Measurements from ENCODE around the gene CDSN. TPM values are rescaled to one million over a fixed set of nuclear protein-coding genes. Genes with fewer than 3 reads are reported as not detected.
A peak's percentile ranks its signal among the peaks of the same experiment; 100 is the strongest.
"Not testable (repeated sequence)": the region's sequence is repeated elsewhere in the genome, so short reads cannot be mapped to it uniquely, and the experiment has no call there.

The CDSN gene
- total RNA-seq, 1 donor from 2014 or later, result not detected

DNA sequence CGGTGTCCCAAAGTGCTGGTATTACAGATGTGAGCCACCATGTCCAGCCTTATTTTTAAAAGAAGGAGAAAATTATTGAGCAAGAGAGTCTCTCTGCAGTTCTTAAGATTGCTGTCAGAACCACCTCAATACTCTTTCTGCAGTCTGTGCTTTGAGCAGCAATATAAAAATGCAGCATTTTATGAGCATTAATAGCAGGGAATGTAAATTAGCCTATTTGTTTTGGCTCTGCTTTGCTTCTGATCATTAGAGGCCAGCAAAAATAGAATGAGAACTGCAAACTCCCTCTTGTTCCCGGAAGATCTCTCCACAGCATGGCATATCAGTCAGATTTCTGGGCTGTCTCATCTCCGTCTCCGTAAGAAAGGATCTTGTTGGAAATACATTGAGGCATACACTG lies 43.6 kb downstream of the CDSN start:
- intact Hi-C loops (cut with micrococcal nuclease), result no loop called here
- Histone ChIP-seq H3K36me3 (no peaks in the 10 kb centered on the region), H3K4me1 (peaks cover 11% of the 10 kb centered on the region), H3K27me3 (ENCODE audit: low read depth) (no peaks in the 10 kb centered on the region), H3K27ac (replicated peaks) (no peak overlapping the region), H3K9me3 (replicated peaks) (no peaks in the 10 kb centered on the region), H3K4me3 (no peak overlapping the region)
- TF ChIP-seq, protein P1, sequence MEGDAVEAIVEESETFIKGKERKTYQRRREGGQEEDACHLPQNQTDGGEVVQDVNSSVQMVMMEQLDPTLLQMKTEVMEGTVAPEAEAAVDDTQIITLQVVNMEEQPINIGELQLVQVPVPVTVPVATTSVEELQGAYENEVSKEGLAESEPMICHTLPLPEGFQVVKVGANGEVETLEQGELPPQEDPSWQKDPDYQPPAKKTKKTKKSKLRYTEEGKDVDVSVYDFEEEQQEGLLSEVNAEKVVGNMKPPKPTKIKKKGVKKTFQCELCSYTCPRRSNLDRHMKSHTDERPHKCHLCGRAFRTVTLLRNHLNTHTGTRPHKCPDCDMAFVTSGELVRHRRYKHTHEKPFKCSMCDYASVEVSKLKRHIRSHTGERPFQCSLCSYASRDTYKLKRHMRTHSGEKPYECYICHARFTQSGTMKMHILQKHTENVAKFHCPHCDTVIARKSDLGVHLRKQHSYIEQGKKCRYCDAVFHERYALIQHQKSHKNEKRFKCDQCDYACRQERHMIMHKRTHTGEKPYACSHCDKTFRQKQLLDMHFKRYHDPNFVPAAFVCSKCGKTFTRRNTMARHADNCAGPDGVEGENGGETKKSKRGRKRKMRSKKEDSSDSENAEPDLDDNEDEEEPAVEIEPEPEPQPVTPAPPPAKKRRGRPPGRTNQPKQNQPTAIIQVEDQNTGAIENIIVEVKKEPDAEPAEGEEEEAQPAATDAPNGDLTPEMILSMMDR (IDR thresholded peaks at IDR 0.05; ENCODE audit: borderline replicate concordance), result no peak
- no peak for DNase-seq

DNA sequence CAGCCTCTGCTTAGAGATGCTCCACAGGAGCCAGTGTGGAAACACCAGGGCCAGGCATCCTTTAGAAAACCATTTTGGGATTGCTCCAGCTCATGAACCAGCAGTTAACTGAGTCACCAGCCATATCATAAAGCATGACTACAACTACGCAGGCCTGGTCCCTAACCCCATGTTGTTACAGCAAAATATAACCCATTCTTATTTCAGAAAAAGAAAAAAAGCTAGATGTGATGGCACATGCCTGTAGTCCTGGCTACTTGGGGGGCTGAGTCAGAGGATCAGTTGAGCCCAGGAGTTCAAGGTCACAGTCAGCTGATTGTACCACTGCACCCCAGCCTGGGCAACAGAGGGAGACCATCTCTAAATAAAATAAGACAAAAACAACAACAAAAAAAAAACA lies 44.7 kb downstream of the CDSN start:
- H3K4me1 ChIP-seq, result peaks cover 11% of the 10 kb centered on the region
- H3K27ac ChIP-seq (replicated peaks), result no peak overlapping the region
- H3K27me3 ChIP-seq (ENCODE audit: low read depth), result no peaks in the 10 kb centered on the region
- TF ChIP-seq, protein P1 (IDR thresholded peaks at IDR 0.05; ENCODE audit: borderline replicate concordance), result no peak
- intact Hi-C loops (cut with micrococcal nuclease), result no loop called here
- DNase-seq, result no peak
- H3K4me3 ChIP-seq, result no peak overlapping the region
- no peaks in the 10 kb centered on the region for H3K9me3 ChIP-seq (replicated peaks)
- no peaks in the 10 kb centered on the region for H3K36me3 ChIP-seq

DNA sequence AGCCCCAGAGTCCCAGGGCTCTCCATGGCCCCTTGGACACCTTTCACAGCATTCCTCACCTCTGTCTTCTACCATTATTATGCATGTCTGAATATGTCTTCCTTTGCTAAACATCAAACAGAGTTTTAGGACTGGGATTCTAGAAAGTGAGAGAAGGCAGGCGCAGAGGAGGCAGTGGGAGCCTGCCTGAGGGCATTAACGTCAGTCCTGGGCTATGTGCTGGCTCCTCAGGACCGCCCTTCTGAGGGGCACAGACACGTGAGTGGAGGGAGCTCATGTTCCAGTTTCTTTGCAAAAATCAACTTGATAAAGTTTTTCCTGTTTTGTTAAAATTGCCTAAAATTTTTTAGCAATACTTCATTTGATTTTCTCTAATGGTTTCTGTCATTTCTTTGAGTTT lies 45.8 kb downstream of the CDSN start:
- no peak overlapping the region for H3K27ac ChIP-seq (replicated peaks)
- H3K27me3 ChIP-seq (ENCODE audit: low read depth), result no peaks in the 10 kb centered on the region
- DNase-seq, result no peak
- intact Hi-C loops (cut with micrococcal nuclease), result loop anchor here (5.0 kb wide), 1 partner anchor 157 kb away; no protein-coding TSS in a partner anchor
- H3K36me3 ChIP-seq, result no peaks in the 10 kb centered on the region
- peaks cover 4% of the 10 kb centered on the region for H3K4me1 ChIP-seq
- TF ChIP-seq, protein P1 (IDR thresholded peaks at IDR 0.05; ENCODE audit: borderline replicate concordance), result no peak
- H3K9me3 ChIP-seq (replicated peaks), result no peaks in the 10 kb centered on the region
- no peak overlapping the region for H3K4me3 ChIP-seq

- H3K9me3 ChIP-seq (replicated peaks), result no peaks in the 10 kb centered on the region
- DNase-seq, result no peak
- H3K36me3 ChIP-seq, result no peaks in the 10 kb centered on the region
- peaks cover 4% of the 10 kb centered on the region for H3K4me1 ChIP-seq
- no peak overlapping the region for H3K27ac ChIP-seq (replicated peaks)
- intact Hi-C loops (cut with micrococcal nuclease), result loop anchor here (5.0 kb wide), 1 partner anchor 153 kb away; no protein-coding TSS in a partner anchor
- H3K27me3 ChIP-seq (ENCODE audit: low read depth), result no peaks in the 10 kb centered on the region
- TF ChIP-seq, protein P1 (IDR thresholded peaks at IDR 0.05; ENCODE audit: borderline replicate concordance), result peak; percentile 62
- H3K4me3 ChIP-seq, result no peak overlapping the region
Measured at GRCh38 chr6:31070711-31071197, 49.5 kb downstream of the CDSN start.

GRCh38 chr6:31068669-31069340 lies 51.4 kb downstream of the CDSN start:
- TF ChIP-seq, protein P1 (IDR thresholded peaks at IDR 0.05; ENCODE audit: borderline replicate concordance), result peak; percentile 95
- Histone ChIP-seq H3K4me1 (peaks cover 4% of the 10 kb centered on the region), H3K27me3 (ENCODE audit: low read depth) (no peaks in the 10 kb centered on the region), H3K9me3 (replicated peaks) (no peaks in the 10 kb centered on the region), H3K27ac (replicated peaks) (no peak overlapping the region), H3K4me3 (no peak overlapping the region), H3K36me3 (no peaks in the 10 kb centered on the region)
- DNase-seq, result peak; percentile 77
- intact Hi-C loops (cut with micrococcal nuclease), result no loop called here

DNA sequence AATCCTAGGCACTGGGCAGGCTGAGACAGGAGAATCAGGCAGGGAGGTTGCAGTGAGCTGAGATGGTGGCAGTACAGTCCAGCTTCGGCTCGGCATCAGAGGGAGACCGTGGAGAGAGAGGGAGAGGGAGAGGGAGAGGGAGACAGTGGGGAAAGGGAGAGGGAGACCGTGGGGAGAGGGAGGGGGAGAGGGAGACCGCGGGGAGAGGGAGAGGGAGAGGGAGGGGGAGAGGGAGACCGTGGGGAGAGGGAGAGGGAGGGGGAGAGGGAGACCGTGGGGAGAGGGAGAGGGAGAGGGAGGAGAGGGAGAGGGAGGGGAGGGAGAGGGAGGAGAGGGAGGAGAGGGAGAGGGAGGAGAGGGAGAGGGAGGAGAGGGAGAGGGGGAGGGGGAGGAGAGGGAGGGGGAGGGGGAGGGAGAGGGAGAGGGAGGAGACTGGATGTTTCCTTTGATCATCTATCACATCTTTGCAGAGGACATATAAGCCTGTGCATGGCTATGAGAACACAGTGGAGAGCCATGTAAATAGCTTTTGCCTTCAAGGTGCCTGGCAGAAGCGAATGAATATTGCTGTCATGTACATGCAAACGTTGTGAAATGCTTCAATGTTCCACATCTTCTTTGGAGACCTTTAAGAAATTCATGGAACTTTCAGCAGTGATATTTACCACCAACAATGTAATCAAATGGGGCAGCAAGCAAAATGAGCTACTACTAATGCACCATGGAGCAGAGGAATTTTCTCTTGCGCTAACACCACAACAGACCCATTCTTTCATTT lies 52.2 kb downstream of the CDSN start:
- H3K27me3 ChIP-seq (ENCODE audit: low read depth); DNase-seq; intact Hi-C loops (cut with micrococcal nuclease): not testable (repeated sequence)

DNA sequence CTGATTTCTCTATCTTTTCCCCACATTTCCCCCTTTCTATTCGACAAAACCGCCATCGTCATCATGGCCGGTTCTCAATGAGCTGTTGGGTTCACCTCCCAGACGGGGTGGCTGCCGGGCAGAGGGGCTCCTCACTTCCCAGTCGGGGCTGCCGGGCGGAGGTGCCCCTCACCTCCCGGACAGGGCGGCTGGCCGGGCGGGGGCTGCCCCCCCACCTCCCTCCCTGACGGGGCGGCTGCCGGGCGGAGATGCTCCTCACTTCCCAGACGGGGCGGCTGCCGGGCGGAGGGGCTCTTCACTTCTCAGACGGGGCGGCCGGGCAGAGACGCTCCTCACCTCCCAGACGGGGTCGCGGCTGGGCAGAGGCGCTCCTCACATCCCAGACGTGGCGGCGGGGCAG lies 53.2 kb downstream of the CDSN start:
- H3K27ac ChIP-seq (replicated peaks); intact Hi-C loops (cut with micrococcal nuclease); H3K9me3 ChIP-seq (replicated peaks); H3K4me3 ChIP-seq; H3K4me1 ChIP-seq; H3K27me3 ChIP-seq (ENCODE audit: low read depth); DNase-seq; H3K36me3 ChIP-seq: not testable (repeated sequence)

More for the DNA sequence above, 52.2 kb downstream of the CDSN start:
- not testable (repeated sequence) for H3K4me3 ChIP-seq; H3K27ac ChIP-seq (replicated peaks); H3K9me3 ChIP-seq (replicated peaks); H3K4me1 ChIP-seq; H3K36me3 ChIP-seq

All from left ventricle myocardium inferior (tissue), 1 donor.